Endothelial cell of umbilical vein (primary cell): ENCODE measurements around the gene ATAD2B. TPM values are rescaled to one million over a fixed set of nuclear protein-coding genes. Genes with fewer than 3 reads are reported as not detected.

Experiments
- BruUV-seq: library from RNA; stranded (reverse); fragments of 400-500 nt; replicated peaks from 2 replicates; lab custom pipeline; 2021; lab: Mats Ljungman, UMichigan
- CTCF ChIA-PET: fragments of 300-600, 350-600 bp; sonication (Branson Sonifier 250); formaldehyde crosslinking; loops from one replicate; lab custom pipeline; 2021; ENCODE audit warnings: antibody characterized with exemption, inconsistent platforms; lab: Charles Lee
- POLR2A ChIA-PET: fragments of 300-600, 350-600 bp; sonication (Branson Sonifier 250); formaldehyde crosslinking; loops from one replicate; lab custom pipeline; 2021; ENCODE audit warnings: antibody characterized with exemption, inconsistent platforms; lab: Charles Lee
- DNase-seq: peaks from one replicate; pipeline ENCODE4 v3.0.0-alpha.2; 2011; ENCODE audit warnings: low read depth, low spot score
- FAIRE-seq: peaks from 2 replicates; lab custom pipeline; 2011; peaks lifted over from hg19 to GRCh38; lab: Jason Lieb, UNC
- H2AFZ ChIP-seq: 2 replicates; pipeline ENCODE4 v1.6.0; 2012; ENCODE audit warnings: low read depth, low read length, control low read depth, inconsistent platforms
- H3K27ac ChIP-seq: 2 replicates; pipeline ENCODE4 v1.5.1; 2011; ENCODE audit warnings: low read depth, mild to moderate bottlenecking, control low read depth, low read length, moderate library complexity; ENCODE audit not compliant: insufficient read depth
- H3K27me3 ChIP-seq, 2 experiments: 2 replicates each; pipeline versions ENCODE4 v1.6.0 to v1.6.1; 2011; ENCODE audit warnings: low read length in 2 of 2, mixed read lengths in 1 of 2; ENCODE audit not compliant: control insufficient read depth in 2 of 2, insufficient read depth in 2 of 2
- H3K36me3 ChIP-seq, 2 experiments: 2 replicates in 1 of 2; 3 replicates in 1 of 2; pipeline ENCODE4 v1.5.1; 2011; ENCODE audit warnings: low read length in 2 of 2, mild to moderate bottlenecking in 1 of 2, moderate library complexity in 1 of 2; ENCODE audit not compliant: control insufficient read depth in 2 of 2, insufficient read depth in 2 of 2; ENCODE audit errors: extremely low read depth in 1 of 2
- H3K4me1 ChIP-seq: 3 replicates; pipeline ENCODE4 v1.5.1; 2011; ENCODE audit warnings: mild to moderate bottlenecking, low read length; ENCODE audit not compliant: control insufficient read depth, insufficient read depth; ENCODE audit errors: extremely low read depth
- H3K4me2 ChIP-seq: 2 replicates; pipeline ENCODE4 v1.6.1; 2011; ENCODE audit warnings: low read length, control low read depth, mixed read lengths; ENCODE audit not compliant: insufficient read depth
- H3K4me3 ChIP-seq, 3 experiments: fragments of 200-600 bp in 1 of 3; sonication (generic), shearing (Covaris generic) in 1 of 3; replicated peaks in 1 of 3; 2 replicates each; pipeline ENCODE4 v1.5.1; 2011 to 2016; ENCODE audit warnings: control low read depth in 3 of 3, low read length in 3 of 3, mild to moderate bottlenecking in 2 of 3, inconsistent platforms in 1 of 3, low read depth in 1 of 3, moderate library complexity in 1 of 3; ENCODE audit not compliant: insufficient read depth in 1 of 3
- H3K79me2 ChIP-seq: 2 replicates; pipeline ENCODE4 v1.6.0; 2012; ENCODE audit warnings: low read length, inconsistent platforms; ENCODE audit not compliant: control insufficient read depth, insufficient read depth
- H3K9ac ChIP-seq: replicated peaks from 2 replicates; pipeline ENCODE3; 2011; ENCODE audit warnings: low read length, control low read depth; ENCODE audit not compliant: insufficient read depth; ENCODE audit errors: extremely low read depth
- H3K9me1 ChIP-seq: replicated peaks from 3 replicates; pipeline ENCODE4 v1.6.0; 2011; ENCODE audit warnings: mild to moderate bottlenecking, low read length; ENCODE audit not compliant: control insufficient read depth, insufficient read depth; ENCODE audit errors: extremely low read depth
- H3K9me3 ChIP-seq: replicated peaks from 2 replicates; pipeline ENCODE4 v1.5.1; 2012; ENCODE audit warnings: low read length, inconsistent platforms; ENCODE audit not compliant: control insufficient read depth, insufficient read depth
- H4K20me1 ChIP-seq: replicated peaks from 2 replicates; pipeline ENCODE3; 2011; ENCODE audit warnings: mild to moderate bottlenecking, low read length; ENCODE audit not compliant: control insufficient read depth, insufficient read depth; ENCODE audit errors: extremely low read depth
- EZH2 ChIP-seq: IDR thresholded peaks from 2 replicates; pipeline ENCODE4 v1.6.1; 2012; ENCODE audit warnings: borderline replicate concordance, low read depth, mild to moderate bottlenecking, moderate library complexity, low read length, inconsistent platforms; ENCODE audit not compliant: severe bottlenecking
- FOS ChIP-seq: IDR thresholded peaks from 2 replicates; pipeline ENCODE4 v1.6.1; 2011; ENCODE audit warnings: mild to moderate bottlenecking, low read length, moderate library complexity, borderline replicate concordance; ENCODE audit not compliant: insufficient read depth
- GATA2 ChIP-seq: IDR thresholded peaks from 2 replicates; pipeline ENCODE4 v1.7.0; 2011; ENCODE audit warnings: low read depth, mild to moderate bottlenecking, moderate library complexity, mixed read lengths, low read length; ENCODE audit not compliant: insufficient read length, insufficient read depth
- JUN ChIP-seq: IDR thresholded peaks from 2 replicates; pipeline ENCODE4 v1.6.1; 2011; ENCODE audit warnings: borderline replicate concordance, low read depth; ENCODE audit not compliant: insufficient read length, insufficient read depth
- MAX ChIP-seq: IDR thresholded peaks from 2 replicates; pipeline ENCODE4 v1.6.1; 2011; ENCODE audit not compliant: insufficient read depth, insufficient read length
- MYC ChIP-seq: IDR thresholded peaks from one replicate; pipeline ENCODE4 v1.6.1; 2011; ENCODE audit warnings: mild to moderate bottlenecking, low read depth, low read length
- POLR2A ChIP-seq: IDR thresholded peaks from 2 replicates; pipeline ENCODE4 v1.6.1; 2012; ENCODE audit warnings: low read depth, mild to moderate bottlenecking, control low read depth, low read length
- POLR2AphosphoS5 ChIP-seq: IDR thresholded peaks from 2 replicates; pipeline ENCODE4 v1.6.1; 2012; ENCODE audit warnings: low read depth, mild to moderate bottlenecking, control low read depth, low read length, moderate library complexity; ENCODE audit not compliant: insufficient read depth
- dilution Hi-C: fragments of 300-500 bp; cut with MboI; formaldehyde crosslinking; loops from one replicate; pipeline ENCODE4 v1.15.0; 2019; ENCODE audit warnings: low sequenced_read_pairs; ENCODE audit not compliant: extremely low pct_ligation_motif_present
- intact Hi-C: fragments of 100-400 bp; cut with micrococcal nuclease; formaldehyde crosslinking; loops from one replicate; pipeline ENCODE4 v1.10.0; 2022
- polyA plus RNA-seq, 4 experiments: library from polyadenylated mRNA; depleted of rRNA in 3 of 4; stranded (reverse) in 3 of 4; unstranded in 1 of 4; fragments of >200 nt; gene quantifications; 2 replicates each; pipeline versions ENCODE4 v1.2.1 to v1.2.3, GENCODE V29; 2011 to 2012; ENCODE audit warnings: missing spikeins in 1 of 4
- total RNA-seq: library from RNA; stranded (reverse); gene quantifications from 2 replicates; pipeline ENCODE4 v1.2.3, GENCODE V29; 2021
- TF ChIP-seq, protein P1 (sequence below), 2 donors: IDR thresholded peaks; 1 replicate in 1 of 2; 2 replicates in 1 of 2; pipeline ENCODE4 v1.5.1; 2011; ENCODE audit warnings: low read length in 2 of 2, mild to moderate bottlenecking in 2 of 2, moderate library complexity in 2 of 2, control low read depth in 1 of 2, inconsistent platforms in 1 of 2, low read depth in 1 of 2; ENCODE audit not compliant: insufficient read depth in 1 of 2; ENCODE audit errors: extremely low read depth in 1 of 2

ATAD2B gene
- total and polyA plus RNA-seq, 2 donors (not counting 3 experiments of a cell fraction or from before 2014, with no cell fraction given): 2.5 to 19.1 TPM

DNA sequence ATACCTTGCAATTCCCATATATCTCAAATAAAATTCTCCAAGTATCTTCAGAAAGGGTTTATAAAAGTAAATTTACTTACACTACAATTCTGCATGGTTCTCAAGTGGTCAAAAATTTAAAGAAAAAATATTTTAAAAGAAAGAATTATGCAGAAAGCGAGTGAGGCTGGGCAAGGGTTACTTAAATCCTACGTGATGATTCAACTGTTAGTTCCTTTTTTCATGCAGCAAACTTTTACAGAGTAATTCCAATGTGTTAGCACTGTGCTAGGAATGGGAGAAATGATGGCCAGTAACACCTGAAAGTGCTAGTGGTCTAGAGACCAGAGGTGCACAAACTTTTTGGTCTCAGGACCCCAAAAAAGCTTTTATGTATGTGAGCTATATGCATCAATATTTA lies 133.4 kb downstream of the ATAD2B start:
- Histone ChIP-seq H3K4me1 (peaks cover 9% of the 10 kb centered on the region), H2AFZ (no peak overlapping the region), H3K27ac (no peak overlapping the region), H3K9ac (no peak overlapping the region), H4K20me1 (no peaks in the 10 kb centered on the region), H3K4me2 (no peak overlapping the region), H3K9me1 (no peaks in the 10 kb centered on the region), H3K9me3 (no peaks in the 10 kb centered on the region), H3K27me3 (no peaks in the 10 kb centered on the region), H3K36me3 (no peaks in the 10 kb centered on the region), H3K4me3 (no peak overlapping the region), H3K79me2 (no peaks in the 10 kb centered on the region)
- ChIA-PET POLR2A (no interaction called here), CTCF (no interaction called here)
- BruUV-seq: no TSS peak
- no peak for DNase-seq
- no peak for TF ChIP-seq EZH2
- TF ChIP-seq, protein P1, sequence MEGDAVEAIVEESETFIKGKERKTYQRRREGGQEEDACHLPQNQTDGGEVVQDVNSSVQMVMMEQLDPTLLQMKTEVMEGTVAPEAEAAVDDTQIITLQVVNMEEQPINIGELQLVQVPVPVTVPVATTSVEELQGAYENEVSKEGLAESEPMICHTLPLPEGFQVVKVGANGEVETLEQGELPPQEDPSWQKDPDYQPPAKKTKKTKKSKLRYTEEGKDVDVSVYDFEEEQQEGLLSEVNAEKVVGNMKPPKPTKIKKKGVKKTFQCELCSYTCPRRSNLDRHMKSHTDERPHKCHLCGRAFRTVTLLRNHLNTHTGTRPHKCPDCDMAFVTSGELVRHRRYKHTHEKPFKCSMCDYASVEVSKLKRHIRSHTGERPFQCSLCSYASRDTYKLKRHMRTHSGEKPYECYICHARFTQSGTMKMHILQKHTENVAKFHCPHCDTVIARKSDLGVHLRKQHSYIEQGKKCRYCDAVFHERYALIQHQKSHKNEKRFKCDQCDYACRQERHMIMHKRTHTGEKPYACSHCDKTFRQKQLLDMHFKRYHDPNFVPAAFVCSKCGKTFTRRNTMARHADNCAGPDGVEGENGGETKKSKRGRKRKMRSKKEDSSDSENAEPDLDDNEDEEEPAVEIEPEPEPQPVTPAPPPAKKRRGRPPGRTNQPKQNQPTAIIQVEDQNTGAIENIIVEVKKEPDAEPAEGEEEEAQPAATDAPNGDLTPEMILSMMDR (IDR thresholded peaks at IDR 0.05; ENCODE audit: extremely low read depth in 1 of 2, insufficient read depth in 1 of 2, low read depth in 1 of 2, low read length in 2 of 2): no peak
- TF ChIP-seq POLR2AphosphoS5: no peak
- no peak for TF ChIP-seq FOS
- TF ChIP-seq JUN: no peak
- TF ChIP-seq MAX: no peak
- no peak for TF ChIP-seq MYC
- no peak for TF ChIP-seq POLR2A
- TF ChIP-seq GATA2: no peak
- FAIRE-seq: no peak
- intact Hi-C loops (no loop called here), dilution Hi-C loops (no loop called here)
